Measurements from ENCODE around the gene JUN. TPM values are rescaled to one million over a fixed set of nuclear protein-coding genes. Genes with fewer than 3 reads are reported as not detected.

Gene JUN
- total and polyA plus RNA-seq, 2 of the 4 experiments (the other 2 are of a cell fraction), result 46.6 to 89.1 TPM

GRCh38 chr1:58746182-58746581, 37.7 kb downstream of the JUN start:
- Histone ChIP-seq H2BK15ac (ENCODE audit: low read depth, low read length) (peak overlapping the region; percentile 92), H4K8ac (ENCODE audit: low read depth in 2 of 2, low read length in 2 of 2) (peak overlapping the region; percentile 39 to 93; a peak in 3 of 4 replicates), H3K27me3 (ENCODE audit: control insufficient read depth, insufficient read depth, low read length) (no peaks in the 10 kb centered on the region), H4K5ac (ENCODE audit: low read depth, low read length) (peak overlapping the region; percentile 65), H3K27ac (ENCODE audit: insufficient read depth, low read length) (peak overlapping the region; percentile 8; the same call in 1 of the 2 replicates), H4K91ac (ENCODE audit: insufficient read depth, low read depth, low read length) (peak overlapping the region; percentile 88), H3K36me3 (ENCODE audit: control insufficient read depth, insufficient read depth, low read length) (no peaks in the 10 kb centered on the region), H3K9ac (ENCODE audit: low read depth, low read length) (no peak overlapping the region; the same call in 1 of the 2 replicates), H2BK20ac (ENCODE audit: low read depth, low read length) (peak overlapping the region; percentile 92), H2BK5ac (ENCODE audit: low read depth, low read length, poor library complexity, severe bottlenecking) (peak overlapping the region; percentile 57), H2AFZ (replicated peaks; ENCODE audit: low read length, poor library complexity) (no peak overlapping the region), H3K4ac (ENCODE audit: low read depth, low read length) (peak overlapping the region; percentile 93), H2AK5ac (ENCODE audit: low read depth, low read length) (peak overlapping the region; percentile 95), H3K9me1 (ENCODE audit: insufficient read depth, low read length) (peaks cover 13% of the 10 kb centered on the region), H3K18ac (ENCODE audit: low read depth, low read length) (peak overlapping the region; percentile 85; the same call in 1 of the 2 replicates), H3K9me3 (ENCODE audit: control insufficient read depth, insufficient read depth, low read length) (no peaks in the 10 kb centered on the region), H3K4me1 (ENCODE audit: control insufficient read depth, insufficient read depth, low read length) (peaks cover 7% of the 10 kb centered on the region), H3K79me1 (ENCODE audit: low read depth in 1 of 2, low read length in 2 of 2) (peaks cover 0 to 3% of the 10 kb centered on the region in 2 experiments; a peak in 1 of 4 replicates), H3K23ac (ENCODE audit: low read depth, low read length) (peak overlapping the region; percentile 72), H3K14ac (replicated peaks; ENCODE audit: low read depth, low read length) (peak overlapping the region; percentile 89), H3K4me2 (ENCODE audit: low read depth, low read length) (no peak overlapping the region), H4K20me1 (ENCODE audit: insufficient read depth, low read length) (no peaks in the 10 kb centered on the region), H2AK9ac (replicated peaks; ENCODE audit: low read depth, low read length, poor library complexity) (peak overlapping the region; percentile 20), H3K4me3 (ENCODE audit: insufficient read depth, low read depth, low read length) (no peak overlapping the region), H3K56ac (ENCODE audit: extremely low read depth, insufficient read depth, low read length) (peak overlapping the region; percentile 60; the same call in 1 of the 2 replicates), H2BK120ac (ENCODE audit: low read depth, low read length) (peak overlapping the region; percentile 94)
- dilution Hi-C loops (cut with HindIII; ENCODE audit: low sequenced_read_pairs, unreplicated experiment) (loop anchor here (25.0 kb wide), 1 partner anchor 1016 kb away; no protein-coding TSS in a partner anchor), in situ Hi-C loops (cut with MboI; ENCODE audit: low sequenced_read_pairs) (loop anchor here (25.0 kb wide), 1 partner anchor 1191 kb away; the partner anchor contains the start of gene CYP2J2), intact Hi-C loops (cut with micrococcal nuclease) (loop anchor here (5.0 kb wide), 1 partner anchor 1201 kb away; no protein-coding TSS in a partner anchor)
- POLR2A ChIA-PET (ENCODE audit: unreplicated experiment), result interaction anchor here (1.6 kb wide), 1 partner anchor 9 kb away, joined by 6 read pairs; no protein-coding TSS in a partner anchor
- ATAC-seq (ENCODE audit: low read depth), result no peak
- CTCF ChIA-PET, result no interaction called here
- DNase-seq, result no peak
- BruUV-seq (replicated peaks), result no TSS peak
- 100% methylated on average over 1 of the region's 1 CpG; no CpG with 5 or more reads in 1 of the 2 experiments for WGBS, 2 experiments (ENCODE audit: extremely low coverage in 2 of 2, insufficient read length in 1 of 2)
- TF ChIP-seq RAD21 (IDR thresholded peaks at IDR 0.05; ENCODE audit: low read length) (no peak), BHLHE40 (IDR thresholded peaks at IDR 0.05; ENCODE audit: low read depth, low read length) (no peak), FOS (IDR thresholded peaks at IDR 0.05; ENCODE audit: low read depth, low read length) (no peak), CEBPB (IDR thresholded peaks at IDR 0.05; ENCODE audit: low read depth, low read length) (no peak), ELK1 (IDR thresholded peaks at IDR 0.05; ENCODE audit: borderline replicate concordance, low read depth, low read length) (no peak), POLR2A (IDR thresholded peaks at IDR 0.05; ENCODE audit: low read depth, low read length) (no peak), SMC3 (IDR thresholded peaks at IDR 0.05; ENCODE audit: low read depth, low read length) (no peak), USF2 (IDR thresholded peaks at IDR 0.05; ENCODE audit: low read depth, low read length) (no peak), CTCF (conservative IDR thresholded peaks at IDR 0.05; ENCODE audit: low read depth, low read length) (no peak), NFE2L2 (IDR thresholded peaks at IDR 0.05; ENCODE audit: low read depth, low read length) (no peak), RCOR1 (IDR thresholded peaks at IDR 0.05; ENCODE audit: insufficient replicate concordance, low read length) (no peak), MAZ (IDR thresholded peaks at IDR 0.05; ENCODE audit: borderline replicate concordance, low read depth, low read length) (no peak)

All from IMR-90 (cell line).